ENCODE data around the gene TRIP11.
A peak's percentile ranks its signal among the peaks of the same experiment; 100 is the strongest.

TRIP11 gene

GRCh38 chr14:91985008-91985407, 54.9 kb downstream of the TRIP11 start:
- H3K36me3 ChIP-seq (replicated peaks) = peaks cover 15% of the 10 kb centered on the region

GRCh38 chr14:91983588-91983987, 56.3 kb downstream of the TRIP11 start:
- DNase-seq = no peak
- peaks cover 13% of the 10 kb centered on the region for H3K36me3 ChIP-seq (replicated peaks)

More at GRCh38 chr14:91985008-91985407, 54.9 kb downstream of the TRIP11 start:
- TF ChIP-seq CTCF (IDR thresholded peaks at IDR 0.05; ENCODE audit: low read depth, low read length, missing control alignments) = no peak
- Histone ChIP-seq H3K27ac (peak overlapping the region; percentile 23), H3K4me3 (ENCODE audit: low read depth, low read length) (no peak overlapping the region), H3K27me3 (replicated peaks) (no peaks in the 10 kb centered on the region)
- in situ Hi-C loops (cut with HindIII; ENCODE audit: low pct_ligation_motif_present, low sequenced_read_pairs) = no loop called here
- peak; percentile 38 for DNase-seq

GRCh38 chr14:91980157-91980556, 59.7 kb downstream of the TRIP11 start:
- Histone ChIP-seq H3K27me3 (replicated peaks) (no peaks in the 10 kb centered on the region), H3K27ac (peak overlapping the region; percentile 32), H3K36me3 (replicated peaks) (no peaks in the 10 kb centered on the region), H3K4me3 (ENCODE audit: low read depth, low read length) (no peak overlapping the region)
- in situ Hi-C loops (cut with HindIII; ENCODE audit: low pct_ligation_motif_present, low sequenced_read_pairs) = no loop called here
- no peak for TF ChIP-seq CTCF (IDR thresholded peaks at IDR 0.05; ENCODE audit: low read depth, low read length, missing control alignments)
- DNase-seq = peak; percentile 84

More at GRCh38 chr14:91983588-91983987, 56.3 kb downstream of the TRIP11 start:
- H3K27ac ChIP-seq = no peak overlapping the region
- TF ChIP-seq CTCF (IDR thresholded peaks at IDR 0.05; ENCODE audit: low read depth, low read length, missing control alignments) = no peak
- H3K27me3 ChIP-seq (replicated peaks) = no peaks in the 10 kb centered on the region
- no peak overlapping the region for H3K4me3 ChIP-seq (ENCODE audit: low read depth, low read length)
- in situ Hi-C loops (cut with HindIII; ENCODE audit: low pct_ligation_motif_present, low sequenced_read_pairs) = no loop called here

- no peak for DNase-seq
- TF ChIP-seq CTCF (IDR thresholded peaks at IDR 0.05; ENCODE audit: low read depth, low read length, missing control alignments) = no peak
- H3K36me3 ChIP-seq (replicated peaks) = peaks cover 7% of the 10 kb centered on the region
- no peak overlapping the region for H3K4me3 ChIP-seq (ENCODE audit: low read depth, low read length)
- H3K27me3 ChIP-seq (replicated peaks) = no peaks in the 10 kb centered on the region
- H3K27ac ChIP-seq = no peak overlapping the region
- in situ Hi-C loops (cut with HindIII; ENCODE audit: low pct_ligation_motif_present, low sequenced_read_pairs) = no loop called here
Observed at GRCh38 chr14:91977884-91978283, 62.0 kb downstream of the TRIP11 start.

GRCh38 chr14:91975763-91976162, 64.1 kb downstream of the TRIP11 start:
- no peaks in the 10 kb centered on the region for H3K27me3 ChIP-seq (replicated peaks)
- H3K36me3 ChIP-seq (replicated peaks) = peaks cover 13% of the 10 kb centered on the region
- no peak overlapping the region for H3K27ac ChIP-seq
- TF ChIP-seq CTCF (IDR thresholded peaks at IDR 0.05; ENCODE audit: low read depth, low read length, missing control alignments) = no peak
- in situ Hi-C loops (cut with HindIII; ENCODE audit: low pct_ligation_motif_present, low sequenced_read_pairs) = no loop called here
- H3K4me3 ChIP-seq (ENCODE audit: low read depth, low read length) = no peak overlapping the region
- DNase-seq = no peak

GRCh38 chr14:91971188-91971778, 68.6 kb downstream of the TRIP11 start:
- no peak for TF ChIP-seq CTCF (IDR thresholded peaks at IDR 0.05; ENCODE audit: low read depth, low read length, missing control alignments)
- Histone ChIP-seq H3K27me3 (replicated peaks) (no peaks in the 10 kb centered on the region), H3K27ac (no peak overlapping the region), H3K36me3 (replicated peaks) (peaks cover 21% of the 10 kb centered on the region), H3K4me3 (ENCODE audit: low read depth, low read length) (no peak overlapping the region)
- no peak for DNase-seq
- in situ Hi-C loops (cut with HindIII; ENCODE audit: low pct_ligation_motif_present, low sequenced_read_pairs) = no loop called here

Measured in brain microvascular endothelial cell (primary cell).